Left lung (tissue), 10 donors: ENCODE results near the gene ASXL3. TPM values are rescaled to one million over a fixed set of nuclear protein-coding genes. Genes with fewer than 3 reads are reported as not detected.
A peak's percentile ranks its signal among the peaks of the same experiment; 100 is the strongest.

Source experiments
- ATAC-seq: fragments of 200-7000 bp; cut with Tn5 transposase; one replicate; pipeline ENCODE4 v1.9.1; 2020; ENCODE audit warnings: moderate library complexity
- DNase-seq, 4 donors: peaks; one replicate each; pipeline ENCODE4 v3.0.0-alpha.2; 2013 to 2020
- H3K27ac ChIP-seq, 2 donors: fragments of 200-600 bp; sonication (generic) in 1 of 2; one replicate each; pipeline versions ENCODE4 v1.5.0 to v1.8.0; 2020 to 2021
- H3K27me3 ChIP-seq, 2 donors: fragments of 200-600 bp; sonication (generic) in 1 of 2; one replicate each; pipeline versions ENCODE4 v1.5.0 to v1.8.0; 2020 to 2021
- H3K36me3 ChIP-seq, 2 donors: fragments of 200-600 bp; sonication (generic) in 1 of 2; one replicate each; pipeline versions ENCODE4 v1.5.0 to v1.8.0; 2020 to 2021
- H3K4me1 ChIP-seq, 2 donors: fragments of 200-600 bp; one replicate each; pipeline ENCODE4 v1.8.0; 2021
- H3K4me3 ChIP-seq, 2 donors: fragments of 200-600 bp; sonication (generic) in 1 of 2; one replicate each; pipeline versions ENCODE4 v1.5.0 to v1.8.0; 2020 to 2021; ENCODE audit warnings: mild to moderate bottlenecking in 1 of 2
- H3K9me3 ChIP-seq, 2 donors: fragments of 200-600 bp; sonication (generic) in 1 of 2; one replicate each; pipeline versions ENCODE4 v1.5.0 to v1.8.0; 2020 to 2021
- intact Hi-C, 2 donors: fragments of 100-400 bp; cut with DNase I; formaldehyde crosslinking; loops; one replicate each; pipeline versions ENCODE4 v1.11.2 to v1.14.2; 2022
- polyA plus RNA-seq, 6 donors: library from polyadenylated mRNA; unstranded; fragments of 120-200 nt; gene quantifications; one replicate each; pipeline ENCODE4 v1.2.1, GENCODE V29; 2013; ENCODE audit not compliant: insufficient read length in 6 of 6
- total RNA-seq, 2 donors: library from RNA; stranded (reverse); fragmentation: NEBNext Ultra II Directional; extraction: Animal tissue kit (Norgen Biotek cat#: 25700); gene quantifications; one replicate each; pipeline ENCODE4 v1.2.1, GENCODE V29; 2021
- TF ChIP-seq, protein P1 (sequence below), 2 donors: fragments of 200-600 bp; sonication (generic) in 1 of 2; IDR thresholded peaks; one replicate each; pipeline versions ENCODE4 v1.5.0 to v1.8.0; 2021; ENCODE audit warnings: antibody characterized with exemption in 2 of 2
- donor health status: DM: no; HTN: yes; CAD: no.
- donor health status: DM: no; HTN: no; CAD: no.

ASXL3 gene
- total and polyA plus RNA-seq, 8 donors, result 1.5 to 12.9 (median 11.1) TPM

DNA sequence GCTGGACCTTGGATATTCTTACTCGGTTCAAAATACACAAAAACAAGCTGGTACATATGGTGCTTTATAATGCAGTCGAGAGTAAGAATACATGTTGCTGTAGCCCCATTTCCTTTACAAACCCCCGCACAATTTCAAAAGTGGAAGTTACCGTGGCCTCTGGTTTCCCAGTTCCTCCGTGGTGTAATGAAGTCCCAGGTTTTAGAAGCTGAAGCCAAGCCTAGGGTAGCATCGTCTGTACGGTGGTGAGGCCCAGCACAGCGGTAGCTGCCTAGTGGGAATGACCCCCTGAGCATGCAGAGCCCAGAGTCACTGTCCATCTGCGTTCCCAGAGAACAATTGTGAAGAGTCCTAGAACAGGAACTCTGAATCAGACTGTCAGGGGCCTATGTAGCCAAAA, 171.8 kb downstream of the ASXL3 start:
- Histone ChIP-seq H3K27me3 (no peaks in the 10 kb centered on the region), H3K36me3 (no peaks in the 10 kb centered on the region), H3K9me3 (no peaks in the 10 kb centered on the region), H3K4me1 (no peaks in the 10 kb centered on the region), H3K27ac (no peak overlapping the region), H3K4me3 (no peak overlapping the region)
- intact Hi-C loops, result no loop called here
- TF ChIP-seq, protein P1, sequence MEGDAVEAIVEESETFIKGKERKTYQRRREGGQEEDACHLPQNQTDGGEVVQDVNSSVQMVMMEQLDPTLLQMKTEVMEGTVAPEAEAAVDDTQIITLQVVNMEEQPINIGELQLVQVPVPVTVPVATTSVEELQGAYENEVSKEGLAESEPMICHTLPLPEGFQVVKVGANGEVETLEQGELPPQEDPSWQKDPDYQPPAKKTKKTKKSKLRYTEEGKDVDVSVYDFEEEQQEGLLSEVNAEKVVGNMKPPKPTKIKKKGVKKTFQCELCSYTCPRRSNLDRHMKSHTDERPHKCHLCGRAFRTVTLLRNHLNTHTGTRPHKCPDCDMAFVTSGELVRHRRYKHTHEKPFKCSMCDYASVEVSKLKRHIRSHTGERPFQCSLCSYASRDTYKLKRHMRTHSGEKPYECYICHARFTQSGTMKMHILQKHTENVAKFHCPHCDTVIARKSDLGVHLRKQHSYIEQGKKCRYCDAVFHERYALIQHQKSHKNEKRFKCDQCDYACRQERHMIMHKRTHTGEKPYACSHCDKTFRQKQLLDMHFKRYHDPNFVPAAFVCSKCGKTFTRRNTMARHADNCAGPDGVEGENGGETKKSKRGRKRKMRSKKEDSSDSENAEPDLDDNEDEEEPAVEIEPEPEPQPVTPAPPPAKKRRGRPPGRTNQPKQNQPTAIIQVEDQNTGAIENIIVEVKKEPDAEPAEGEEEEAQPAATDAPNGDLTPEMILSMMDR (IDR thresholded peaks at IDR 0.05), result no peak
- DNase-seq (peak in 1 of 4 donors; percentile 21), ATAC-seq (no peak)

DNA sequence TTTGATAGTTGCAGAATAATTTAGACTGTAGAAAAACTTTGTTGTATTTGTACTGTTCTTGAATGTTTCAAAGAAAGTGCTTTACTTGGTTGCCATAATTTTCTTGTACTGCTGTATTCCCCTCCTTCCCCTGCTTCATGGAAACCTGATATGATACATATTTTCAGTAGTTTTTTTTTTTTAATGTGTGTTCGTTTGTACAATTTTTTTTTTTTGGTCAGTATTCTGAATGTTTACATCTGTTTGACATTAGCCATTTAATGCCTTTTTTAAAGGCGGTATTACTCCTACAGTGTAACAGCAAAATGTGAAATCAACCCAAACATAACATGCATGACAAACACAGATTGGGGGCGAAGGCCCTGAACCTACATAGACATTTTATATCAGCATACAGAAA, 172.3 kb downstream of the ASXL3 start:
- DNase-seq (no peak), ATAC-seq (no peak)
- H3K36me3 ChIP-seq, result no peaks in the 10 kb centered on the region
- H3K9me3 ChIP-seq, result no peaks in the 10 kb centered on the region
- TF ChIP-seq, protein P1 (IDR thresholded peaks at IDR 0.05), result no peak
- H3K4me1 ChIP-seq, result no peaks in the 10 kb centered on the region
- no peak overlapping the region for H3K27ac ChIP-seq
- H3K4me3 ChIP-seq, result no peak overlapping the region
- intact Hi-C loops, result no loop called here
- no peaks in the 10 kb centered on the region for H3K27me3 ChIP-seq

DNA sequence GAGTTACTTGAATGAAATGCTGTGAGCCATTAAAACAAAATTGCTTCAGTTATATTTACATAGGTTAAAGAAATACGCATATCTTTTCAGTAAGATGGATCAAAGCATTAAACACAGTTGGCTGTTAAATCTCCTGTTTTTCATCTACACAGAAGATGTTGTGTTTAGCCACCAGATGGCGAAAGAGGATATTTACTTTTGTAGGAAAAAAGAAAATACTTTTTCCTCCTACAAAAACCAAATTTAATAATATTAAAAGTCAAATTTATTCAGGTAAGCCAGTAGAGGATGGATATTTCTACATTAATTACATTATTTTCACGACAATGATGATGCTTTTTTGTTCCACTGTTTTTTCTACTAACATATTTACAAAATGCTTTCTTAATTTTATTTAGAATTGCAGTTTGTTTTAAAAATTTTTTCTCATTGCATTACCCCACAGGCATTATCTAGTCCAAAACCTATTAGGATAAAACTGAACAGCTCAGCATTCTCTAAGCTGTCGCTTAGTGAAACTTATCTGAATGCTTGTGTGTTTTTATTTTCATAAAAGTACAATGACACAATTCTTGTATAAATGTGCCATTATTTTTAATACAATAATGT, 173.7 kb downstream of the ASXL3 start:
- DNase-seq, result peak in 1 of 4 donors; percentile 30
- no peaks in the 10 kb centered on the region for H3K4me1 ChIP-seq
- H3K36me3 ChIP-seq, result no peaks in the 10 kb centered on the region
- no peaks in the 10 kb centered on the region for H3K27me3 ChIP-seq
- no peak overlapping the region for H3K27ac ChIP-seq
- no peaks in the 10 kb centered on the region for H3K9me3 ChIP-seq
- H3K4me3 ChIP-seq, result no peak overlapping the region
- intact Hi-C loops, result no loop called here
- ATAC-seq, result no peak
- TF ChIP-seq, protein P1 (IDR thresholded peaks at IDR 0.05), result peak in 1 of 2 donors; percentile 40

DNA sequence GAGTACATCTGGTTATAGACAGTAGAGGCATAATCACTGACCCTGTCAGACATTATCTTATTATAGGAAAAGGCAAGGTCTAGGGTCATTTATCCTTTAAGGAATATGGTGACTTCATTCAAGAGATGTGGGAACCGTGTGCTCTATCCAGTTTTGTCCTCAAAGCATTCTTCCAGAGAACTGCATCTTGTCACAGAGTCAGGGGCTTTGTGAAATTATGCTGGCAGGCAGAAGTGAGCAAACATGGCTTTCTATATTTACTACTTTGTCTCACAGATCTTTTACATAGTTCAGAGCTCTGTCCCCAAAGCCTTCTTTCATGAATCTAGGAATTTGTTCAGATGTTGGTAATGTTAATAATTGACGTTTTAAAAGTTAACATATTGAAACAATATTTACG, 177.4 kb downstream of the ASXL3 start:
- TF ChIP-seq, protein P1 (IDR thresholded peaks at IDR 0.05), result no peak
- Histone ChIP-seq H3K4me1 (no peaks in the 10 kb centered on the region), H3K36me3 (no peaks in the 10 kb centered on the region), H3K27me3 (no peaks in the 10 kb centered on the region), H3K27ac (no peak overlapping the region), H3K9me3 (no peaks in the 10 kb centered on the region), H3K4me3 (no peak overlapping the region)
- ATAC-seq (no peak), DNase-seq (no peak)
- intact Hi-C loops, result no loop called here

- DNase-seq (peak in 3 of 4 donors; percentile 18 to 72 (median 59)), ATAC-seq (peak; percentile 74)
- Histone ChIP-seq H3K9me3 (no peaks in the 10 kb centered on the region), H3K4me3 (no peak overlapping the region), H3K36me3 (no peaks in the 10 kb centered on the region), H3K27ac (no peak overlapping the region), H3K27me3 (no peaks in the 10 kb centered on the region), H3K4me1 (no peaks in the 10 kb centered on the region)
- intact Hi-C loops, result no loop called here
- TF ChIP-seq, protein P1 (IDR thresholded peaks at IDR 0.05), result no peak
These were observed 178.0 kb downstream of the ASXL3 start for GRCh38 chr18:33755931-33756560.
